ENCODE measurements around the gene CDC27. TPM values are rescaled to one million over a fixed set of nuclear protein-coding genes. Genes with fewer than 3 reads are reported as not detected.
"Not testable (repeated sequence)": the region's sequence is repeated elsewhere in the genome, so short reads cannot be mapped to it uniquely, and the experiment has no call there.

The CDC27 gene
- total and polyA plus RNA-seq, 9 donors: 20.5 to 76.8 (median 51.7) TPM

- intact Hi-C loops (cut with DNase I): no loop called here
- Histone ChIP-seq H3K4me1 (ENCODE audit: insufficient read depth) (peaks cover 3% of the 10 kb centered on the region), H3K27me3 (no peaks in the 10 kb centered on the region), H3K27ac (no peak overlapping the region), H3K9me3 (no peaks in the 10 kb centered on the region), H3K36me3 (no peaks in the 10 kb centered on the region), H3K4me3 (no peak overlapping the region)
- WGBS, 3 donors: 50 to 80% (median 78%) methylated on average over 6 of the region's 6 CpGs
- TF ChIP-seq, protein P1, sequence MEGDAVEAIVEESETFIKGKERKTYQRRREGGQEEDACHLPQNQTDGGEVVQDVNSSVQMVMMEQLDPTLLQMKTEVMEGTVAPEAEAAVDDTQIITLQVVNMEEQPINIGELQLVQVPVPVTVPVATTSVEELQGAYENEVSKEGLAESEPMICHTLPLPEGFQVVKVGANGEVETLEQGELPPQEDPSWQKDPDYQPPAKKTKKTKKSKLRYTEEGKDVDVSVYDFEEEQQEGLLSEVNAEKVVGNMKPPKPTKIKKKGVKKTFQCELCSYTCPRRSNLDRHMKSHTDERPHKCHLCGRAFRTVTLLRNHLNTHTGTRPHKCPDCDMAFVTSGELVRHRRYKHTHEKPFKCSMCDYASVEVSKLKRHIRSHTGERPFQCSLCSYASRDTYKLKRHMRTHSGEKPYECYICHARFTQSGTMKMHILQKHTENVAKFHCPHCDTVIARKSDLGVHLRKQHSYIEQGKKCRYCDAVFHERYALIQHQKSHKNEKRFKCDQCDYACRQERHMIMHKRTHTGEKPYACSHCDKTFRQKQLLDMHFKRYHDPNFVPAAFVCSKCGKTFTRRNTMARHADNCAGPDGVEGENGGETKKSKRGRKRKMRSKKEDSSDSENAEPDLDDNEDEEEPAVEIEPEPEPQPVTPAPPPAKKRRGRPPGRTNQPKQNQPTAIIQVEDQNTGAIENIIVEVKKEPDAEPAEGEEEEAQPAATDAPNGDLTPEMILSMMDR (IDR thresholded peaks at IDR 0.05): no peak
- TF ChIP-seq POLR2A (IDR thresholded peaks at IDR 0.05): no peak
- TF ChIP-seq EP300 (IDR thresholded peaks at IDR 0.05): no peak
- no peak for DNase-seq
These were observed 4.4 kb downstream of the CDC27 start for GRCh38 chr17:47184681-47185080.

GRCh38 chr17:47180988-47181387 is 8.1 kb downstream of the CDC27 start:
- H3K4me1 ChIP-seq (ENCODE audit: insufficient read depth); H3K36me3 ChIP-seq; H3K27me3 ChIP-seq; intact Hi-C loops (cut with DNase I); DNase-seq; H3K9me3 ChIP-seq; H3K4me3 ChIP-seq; H3K27ac ChIP-seq: not testable (repeated sequence)
- WGBS, 3 donors: 94 to 98% (median 94%) methylated on average over 4 of the region's 4 CpGs

DNA sequence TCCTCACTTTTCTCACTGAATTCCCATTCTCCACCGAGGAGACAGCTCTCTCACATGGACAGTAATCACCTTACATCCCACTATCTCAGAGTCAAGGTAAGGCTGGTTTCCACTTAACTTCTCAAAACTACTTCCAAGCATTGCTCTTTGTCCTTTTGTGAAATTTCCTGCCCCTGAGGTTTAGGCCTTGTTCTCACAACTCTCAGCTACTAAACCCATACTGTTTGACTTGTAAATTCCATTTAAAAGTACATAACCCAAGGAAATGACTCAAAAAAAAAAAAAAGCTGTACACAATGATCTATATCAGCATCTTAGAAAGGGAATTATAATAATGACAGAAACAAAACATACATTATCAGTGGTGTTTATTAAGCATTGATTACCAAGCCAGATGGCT is 8.8 kb downstream of the CDC27 start:
- TF ChIP-seq EP300 (IDR thresholded peaks at IDR 0.05): no peak
- TF ChIP-seq, protein P1 (IDR thresholded peaks at IDR 0.05): no peak
- TF ChIP-seq POLR2A (IDR thresholded peaks at IDR 0.05): no peak
- no peak overlapping the region for H3K4me3 ChIP-seq
- intact Hi-C loops (cut with DNase I): no loop called here
- H3K4me1 ChIP-seq (ENCODE audit: insufficient read depth): peaks cover 3% of the 10 kb centered on the region
- H3K27ac ChIP-seq: no peak overlapping the region
- H3K27me3 ChIP-seq: no peaks in the 10 kb centered on the region
- H3K9me3 ChIP-seq: no peaks in the 10 kb centered on the region
- no peak for DNase-seq
- WGBS, 3 donors: 84 to 86% (median 85%) methylated on average over 1 of the region's 1 CpG
- no peaks in the 10 kb centered on the region for H3K36me3 ChIP-seq

DNA sequence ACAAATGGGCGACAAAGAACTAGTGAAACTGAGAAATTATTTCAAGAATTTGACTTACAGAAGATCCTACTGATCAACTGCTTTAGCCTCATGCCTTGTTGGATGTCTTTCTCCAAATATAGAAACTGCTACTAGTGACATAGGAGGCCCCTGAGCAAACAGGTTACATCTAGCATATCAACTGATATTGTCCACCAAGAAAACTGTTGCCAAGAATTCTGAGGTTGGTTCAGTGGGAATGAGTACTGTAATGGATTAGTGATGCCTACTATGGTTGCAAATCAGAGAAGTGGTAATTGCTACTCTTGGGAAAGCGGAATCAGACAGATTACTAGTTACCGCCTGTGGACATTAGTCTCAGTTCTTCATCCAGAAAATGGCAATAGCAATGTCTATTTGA is 10.0 kb downstream of the CDC27 start:
- WGBS, 3 donors: 97 to 99% (median 97%) methylated on average over 3 of the region's 3 CpGs
- DNase-seq: no peak
- Histone ChIP-seq H3K27ac (no peak overlapping the region), H3K9me3 (no peaks in the 10 kb centered on the region), H3K4me1 (ENCODE audit: insufficient read depth) (peaks cover 3% of the 10 kb centered on the region), H3K4me3 (no peak overlapping the region), H3K27me3 (no peaks in the 10 kb centered on the region), H3K36me3 (no peaks in the 10 kb centered on the region)
- intact Hi-C loops (cut with DNase I): no loop called here
- TF ChIP-seq POLR2A (IDR thresholded peaks at IDR 0.05) (no peak), EP300 (IDR thresholded peaks at IDR 0.05) (no peak)
- TF ChIP-seq, protein P1 (IDR thresholded peaks at IDR 0.05): no peak

GRCh38 chr17:47177261-47177660 is 11.8 kb downstream of the CDC27 start:
- Histone ChIP-seq H3K4me1 (ENCODE audit: insufficient read depth) (peaks cover 4% of the 10 kb centered on the region), H3K27me3 (no peaks in the 10 kb centered on the region), H3K27ac (no peak overlapping the region), H3K36me3 (no peaks in the 10 kb centered on the region), H3K9me3 (no peaks in the 10 kb centered on the region), H3K4me3 (no peak overlapping the region)
- no peak for DNase-seq
- intact Hi-C loops (cut with DNase I): no loop called here
- WGBS, 3 donors: 94% methylated on average over 7 of the region's 7 CpGs
- TF ChIP-seq, protein P1 (IDR thresholded peaks at IDR 0.05): no peak
- no peak for TF ChIP-seq EP300 (IDR thresholded peaks at IDR 0.05)
